Neuronal stem cell (in vitro differentiated cells): ENCODE measurements around the gene BBLN.

ENCODE experiments used
- DNase-seq: peaks from one replicate; pipeline ENCODE4 v3.0.0-alpha.2; 2013; ENCODE audit warnings: low spot score
- H2AFZ ChIP-seq: one replicate; pipeline ENCODE4 v1.6.1; 2013; ENCODE audit warnings: mild to moderate bottlenecking, low read length, inconsistent platforms
- H2AK5ac ChIP-seq: 2 replicates; pipeline ENCODE4 v1.6.1; 2013; ENCODE audit warnings: low read depth, mild to moderate bottlenecking, inconsistent platforms, low read length, moderate library complexity, mixed read lengths
- H2BK120ac ChIP-seq: 2 replicates; pipeline ENCODE4 v1.6.1; 2013; ENCODE audit warnings: low read depth, mild to moderate bottlenecking, inconsistent platforms, low read length, moderate library complexity, mixed read lengths
- H2BK12ac ChIP-seq: one replicate; pipeline ENCODE4 v1.6.1; 2013; ENCODE audit warnings: low read length, inconsistent platforms
- H2BK15ac ChIP-seq: 2 replicates; pipeline ENCODE4 v1.6.1; 2013; ENCODE audit warnings: mild to moderate bottlenecking, low read length, inconsistent platforms, mixed read lengths
- H2BK5ac ChIP-seq: one replicate; pipeline ENCODE4 v1.6.1; 2013; ENCODE audit warnings: inconsistent platforms, mild to moderate bottlenecking, low read length, moderate library complexity
- H3K14ac ChIP-seq: one replicate; pipeline ENCODE4 v1.6.1; 2013; ENCODE audit warnings: low read length, inconsistent platforms
- H3K18ac ChIP-seq: 2 replicates; pipeline ENCODE4 v1.6.1; 2013; ENCODE audit warnings: low read length, inconsistent platforms
- H3K23ac ChIP-seq: 2 replicates; pipeline ENCODE4 v1.6.1; 2013; ENCODE audit warnings: low read depth, mild to moderate bottlenecking, mixed read lengths, low read length, inconsistent platforms; ENCODE audit not compliant: poor library complexity
- H3K27ac ChIP-seq: replicated peaks from 3 replicates; pipeline ENCODE4 v1.5.1; 2013; ENCODE audit warnings: low read length, inconsistent platforms
- H3K27me3 ChIP-seq, 3 experiments: 2 replicates each; pipeline ENCODE4 v1.6.1; 2013; ENCODE audit warnings: low read length in 3 of 3, mild to moderate bottlenecking in 2 of 3, inconsistent platforms in 1 of 3, low read depth in 1 of 3, mixed read lengths in 1 of 3, moderate library complexity in 1 of 3; ENCODE audit not compliant: control insufficient read depth in 3 of 3, insufficient read depth in 3 of 3
- H3K36me3 ChIP-seq, 2 donors: replicated peaks in 1 of 2; 2 replicates each; pipeline ENCODE4 v1.6.1; 2013; ENCODE audit warnings: low read length in 2 of 2; ENCODE audit not compliant: control insufficient read depth in 2 of 2, insufficient read depth in 2 of 2
- H3K4ac ChIP-seq: 2 replicates; pipeline ENCODE4 v1.6.1; 2013; ENCODE audit warnings: inconsistent platforms, mild to moderate bottlenecking, low read length, moderate library complexity
- H3K4me1 ChIP-seq, 2 donors: 1 replicate in 1 of 2; 2 replicates in 1 of 2; pipeline ENCODE4 v1.6.1; 2013; ENCODE audit warnings: low read length in 2 of 2, low read depth in 1 of 2; ENCODE audit not compliant: control insufficient read depth in 2 of 2, insufficient read depth in 1 of 2
- H3K4me2 ChIP-seq: one replicate; pipeline ENCODE4 v1.6.1; 2013; ENCODE audit warnings: mild to moderate bottlenecking, low read length, inconsistent platforms; ENCODE audit not compliant: insufficient read depth, poor library complexity, severe bottlenecking
- H3K4me3 ChIP-seq, 2 donors: 2 replicates each; pipeline ENCODE4 v1.5.1; 2013; ENCODE audit warnings: low read length in 2 of 2, mild to moderate bottlenecking in 2 of 2, inconsistent platforms in 1 of 2, moderate library complexity in 1 of 2
- H3K79me1 ChIP-seq: one replicate; pipeline ENCODE4 v1.6.1; 2013; ENCODE audit warnings: low read depth, mild to moderate bottlenecking, inconsistent platforms, low read length, moderate library complexity
- H3K9ac ChIP-seq: one replicate; pipeline ENCODE4 v1.6.1; 2013; ENCODE audit warnings: mild to moderate bottlenecking, low read depth, low read length, inconsistent platforms; ENCODE audit not compliant: poor library complexity
- H3K9me3 ChIP-seq, 2 donors: replicated peaks in 1 of 2; 2 replicates each; pipeline versions ENCODE3 to v1.6.1; 2013; ENCODE audit warnings: low read length in 2 of 2, mild to moderate bottlenecking in 2 of 2, inconsistent platforms in 1 of 2, low read depth in 1 of 2, mixed read lengths in 1 of 2, moderate library complexity in 1 of 2; ENCODE audit not compliant: control insufficient read depth in 2 of 2, insufficient read depth in 1 of 2
- H4K8ac ChIP-seq: one replicate; pipeline ENCODE4 v1.6.1; 2013; ENCODE audit warnings: low read depth, mild to moderate bottlenecking, inconsistent platforms, low read length, moderate library complexity
- H4K91ac ChIP-seq: one replicate; pipeline ENCODE4 v1.6.1; 2013; ENCODE audit warnings: low read length, low read depth, mild to moderate bottlenecking, inconsistent platforms; ENCODE audit not compliant: poor library complexity
- WGBS, 2 donors: extraction: QIAGEN DNeasy Blood & Tissue Kit; methylation state at CpG; one replicate each; pipeline ENCODE4 v1.1.7; 2013; ENCODE audit warnings: missing lambda C conversion rate in 2 of 2, mixed read lengths in 1 of 2; ENCODE audit not compliant: insufficient read length in 2 of 2, insufficient replicate concordance in 1 of 2; ENCODE audit errors: extremely low coverage in 2 of 2; 5-methylcytosine and 5-hydroxymethylcytosine counted together

Gene BBLN

DNA sequence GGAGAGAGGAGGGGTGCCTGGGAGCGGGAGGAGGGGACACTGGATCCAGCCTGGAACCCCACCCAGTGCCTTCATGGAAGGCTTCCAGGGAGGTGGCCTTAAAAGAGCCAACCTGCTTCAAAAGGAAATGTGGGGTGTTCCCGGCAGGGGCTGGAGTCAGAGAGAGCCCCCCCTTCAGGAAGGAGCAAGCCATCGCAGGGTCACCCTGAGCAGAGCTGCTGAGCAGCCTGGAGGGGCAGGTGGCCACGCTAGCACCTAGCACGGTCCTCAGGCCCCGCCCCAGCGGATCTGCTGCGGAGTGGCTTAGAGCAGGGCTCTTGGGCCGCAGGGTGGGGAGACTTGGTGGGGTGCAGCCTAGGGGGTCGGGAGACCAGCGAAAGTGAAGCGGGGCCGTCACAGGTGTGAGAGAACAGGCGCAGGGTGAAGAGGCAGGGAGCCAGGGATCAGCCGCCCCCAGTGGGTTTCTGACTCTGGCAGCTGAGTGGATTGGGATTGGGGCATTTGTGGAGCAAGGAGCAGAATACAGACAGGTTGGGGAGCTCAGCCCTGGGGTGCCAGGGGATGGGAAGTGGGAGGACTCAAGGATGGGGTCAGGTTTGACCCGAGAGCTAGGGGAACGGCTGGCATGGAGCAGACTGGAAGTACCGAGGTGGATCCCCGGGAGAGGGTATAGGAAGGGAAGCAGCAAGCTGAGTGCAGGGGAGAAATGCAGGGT lies 9.3 kb upstream of the BBLN start:
- H3K36me3 ChIP-seq: no peaks in the 10 kb centered on the region
- no peak overlapping the region for H3K4ac ChIP-seq
- H4K91ac ChIP-seq: no peak overlapping the region
- no peak overlapping the region for H2BK12ac ChIP-seq
- peak overlapping the region; percentile 72 for H2BK15ac ChIP-seq
- H4K8ac ChIP-seq: no peak overlapping the region
- H3K79me1 ChIP-seq: peaks cover 1% of the 10 kb centered on the region
- H3K4me1 ChIP-seq: peaks cover 2 to 12% of the 10 kb centered on the region in 2 donors
- H2AK5ac ChIP-seq: peak overlapping the region; percentile 63
- peak overlapping the region; percentile 48 for H2AFZ ChIP-seq
- H3K18ac ChIP-seq: peak overlapping the region; percentile 66
- H3K9ac ChIP-seq: no peak overlapping the region
- H2BK120ac ChIP-seq: peak overlapping the region; percentile 7
- no peak overlapping the region for H3K27ac ChIP-seq
- DNase-seq: no peak
- no peak overlapping the region for H3K4me2 ChIP-seq
- H2BK5ac ChIP-seq: peak overlapping the region; percentile 61
- no peaks in the 10 kb centered on the region for H3K9me3 ChIP-seq
- peak overlapping the region in 1 of 2 donors; percentile 17 for H3K4me3 ChIP-seq
- no peaks in the 10 kb centered on the region for H3K27me3 ChIP-seq
- no peak overlapping the region for H3K14ac ChIP-seq
- WGBS, 2 donors: no CpG with 5 or more reads among the region's 19 CpGs
- H3K23ac ChIP-seq: no peak overlapping the region

- H2BK5ac ChIP-seq: peak overlapping the region; percentile 61
- peak overlapping the region; percentile 63 for H2AK5ac ChIP-seq
- peak overlapping the region; percentile 72 for H2BK15ac ChIP-seq
- no peak overlapping the region for H4K91ac ChIP-seq
- H3K4ac ChIP-seq: no peak overlapping the region
- no peak overlapping the region for H4K8ac ChIP-seq
- H3K27me3 ChIP-seq: no peaks in the 10 kb centered on the region
- no peaks in the 10 kb centered on the region for H3K9me3 ChIP-seq
- WGBS, 2 donors: no CpG with 5 or more reads among the region's 18 CpGs
- peaks cover 1% of the 10 kb centered on the region for H3K79me1 ChIP-seq
- H3K23ac ChIP-seq: no peak overlapping the region
- no peak overlapping the region for H3K4me2 ChIP-seq
- no peak overlapping the region for H2BK120ac ChIP-seq
- DNase-seq: no peak
- H3K27ac ChIP-seq: no peak overlapping the region
- peak overlapping the region; percentile 64 for H3K18ac ChIP-seq
- peaks cover 2 to 12% of the 10 kb centered on the region in 2 donors for H3K4me1 ChIP-seq
- no peak overlapping the region for H3K9ac ChIP-seq
- no peak overlapping the region for H3K14ac ChIP-seq
- peak overlapping the region; percentile 48 for H2AFZ ChIP-seq
- no peaks in the 10 kb centered on the region for H3K36me3 ChIP-seq
- H3K4me3 ChIP-seq: no peak overlapping the region
- H2BK12ac ChIP-seq: no peak overlapping the region
Observed at GRCh38 chr9:128151309-128152132, 8.5 kb upstream of the BBLN start.

- H3K36me3 ChIP-seq: no peaks in the 10 kb centered on the region
- H3K9ac ChIP-seq: no peak overlapping the region
- peak overlapping the region; percentile 45 for H2AFZ ChIP-seq
- H3K4me2 ChIP-seq: no peak overlapping the region
- H3K9me3 ChIP-seq: no peaks in the 10 kb centered on the region
- no peaks in the 10 kb centered on the region for H3K27me3 ChIP-seq
- WGBS, 2 donors: no CpG with 5 or more reads among the region's 13 CpGs
- peak overlapping the region; percentile 36 for H3K23ac ChIP-seq
- H3K18ac ChIP-seq: peak overlapping the region; percentile 2
- H3K4ac ChIP-seq: no peak overlapping the region
- H2AK5ac ChIP-seq: peak overlapping the region; percentile 30
- DNase-seq: no peak
- no peak overlapping the region for H4K91ac ChIP-seq
- H2BK15ac ChIP-seq: peak overlapping the region; percentile 68
- peak overlapping the region; percentile 49 for H4K8ac ChIP-seq
- H2BK12ac ChIP-seq: peak overlapping the region; percentile 58
- H3K4me3 ChIP-seq: no peak overlapping the region
- H3K79me1 ChIP-seq: peaks cover 3% of the 10 kb centered on the region
- peaks cover 2 to 16% of the 10 kb centered on the region in 2 donors for H3K4me1 ChIP-seq
- peak overlapping the region; percentile 55 for H2BK5ac ChIP-seq
- H3K27ac ChIP-seq: no peak overlapping the region
- no peak overlapping the region for H2BK120ac ChIP-seq
- H3K14ac ChIP-seq: no peak overlapping the region
Observed at GRCh38 chr9:128152133-128153059, 7.7 kb upstream of the BBLN start.
